GM12878 (cell line): ENCODE data around the gene NTN1. TPM values are rescaled to one million over a fixed set of nuclear protein-coding genes. Genes with fewer than 3 reads are reported as not detected.

Experiments
- ATAC-seq: fragments of 200-7000 bp; cut with Tn5 transposase; 3 replicates; pipeline ENCODE4 v1.9.1; 2020; ENCODE audit warnings: mild to moderate bottlenecking, moderate library complexity
- BruUV-seq: library from RNA; stranded (reverse); fragments of 400-500 nt; replicated peaks from 2 replicates; lab custom pipeline; 2021; lab: Mats Ljungman, UMichigan
- CTCF ChIA-PET: fragments of 300-600 bp; sonication (Branson Sonifier 250); formaldehyde crosslinking; extraction: SDS; loops from one replicate; lab custom pipeline; 2021; ENCODE audit warnings: inconsistent platforms; lab: Yijun Ruan, JAX
- POLR2A ChIA-PET: fragments of 350-600 bp; formaldehyde crosslinking; extraction: SDS; loops from one replicate; lab custom pipeline; 2021; ENCODE audit warnings: inconsistent platforms; lab: Charles Lee
- RAD21 ChIA-PET: fragments of 300-600 bp; sonication (Branson Sonifier 250); formaldehyde crosslinking; loops from one replicate; lab custom pipeline; 2023; ENCODE audit warnings: antibody characterized with exemption; ENCODE audit not compliant: unreplicated experiment; lab: Charles Lee
- SMC1A ChIA-PET: fragments of 300-600 bp; sonication (Branson Sonifier 250); formaldehyde crosslinking; loops from one replicate; lab custom pipeline; 2023; ENCODE audit not compliant: unreplicated experiment, uncharacterized antibody; lab: Charles Lee
- DNase-seq: peaks from one replicate; pipeline ENCODE4 v3.0.0-alpha.2; 2011; ENCODE audit warnings: low read depth, low spot score
- FAIRE-seq: peaks from 3 replicates; lab custom pipeline; 2011; peaks lifted over from hg19 to GRCh38; lab: Jason Lieb, UNC
- H2AFZ ChIP-seq: 2 replicates; pipeline ENCODE4 v1.6.0; 2011; ENCODE audit warnings: low read depth, low read length, control low read depth; ENCODE audit not compliant: control insufficient read depth
- H3K27ac ChIP-seq: 2 replicates; pipeline ENCODE4 v1.5.1; 2011; ENCODE audit warnings: control low read depth; ENCODE audit not compliant: control insufficient read depth, insufficient read depth
- H3K27me3 ChIP-seq, 2 experiments: replicated peaks in 1 of 2; 2 replicates each; pipeline versions ENCODE4 v1.6.0 to v1.6.1; 2011; ENCODE audit warnings: low read length in 1 of 2; ENCODE audit not compliant: control insufficient read depth in 2 of 2, insufficient read depth in 2 of 2
- H3K36me3 ChIP-seq, 2 experiments: 2 replicates each; pipeline ENCODE4 v1.5.1; 2011; ENCODE audit warnings: low read length in 1 of 2; ENCODE audit not compliant: control insufficient read depth in 2 of 2, insufficient read depth in 2 of 2
- H3K4me1 ChIP-seq: 2 replicates; pipeline ENCODE4 v1.6.1; 2011; ENCODE audit warnings: mild to moderate bottlenecking, low read length, moderate library complexity, mixed read lengths; ENCODE audit not compliant: control insufficient read depth, insufficient read depth
- H3K4me2 ChIP-seq: 2 replicates; pipeline ENCODE4 v1.6.0; 2011; ENCODE audit warnings: control low read depth; ENCODE audit not compliant: control insufficient read depth, insufficient read depth
- H3K4me3 ChIP-seq: fragments of 200-600 bp; sonication (generic); 2 replicates; pipeline ENCODE4 v1.5.1; 2016
- H3K79me2 ChIP-seq: 2 replicates; pipeline ENCODE4 v1.6.0; 2011; ENCODE audit warnings: low read length; ENCODE audit not compliant: control insufficient read depth, insufficient read depth
- H3K9ac ChIP-seq: 2 replicates; pipeline ENCODE4 v1.8.0; 2011; ENCODE audit warnings: low read length, control low read depth, mixed read lengths; ENCODE audit not compliant: control insufficient read depth, insufficient read depth
- H3K9me3 ChIP-seq: replicated peaks from 3 replicates; pipeline ENCODE4 v1.5.1; 2011; ENCODE audit warnings: mild to moderate bottlenecking, low read length; ENCODE audit not compliant: control insufficient read depth, insufficient read depth
- H4K20me1 ChIP-seq: 2 replicates; pipeline ENCODE4 v1.6.0; 2011; ENCODE audit not compliant: control insufficient read depth, insufficient read depth
- ASH2L ChIP-seq: fragments of 300-600, 200-600 bp; sonication (generic); IDR thresholded peaks from 2 replicates; pipeline ENCODE4 v1.6.1; 2017; ENCODE audit warnings: low read depth, mild to moderate bottlenecking, borderline replicate concordance
- BCL11A ChIP-seq: IDR thresholded peaks from 2 replicates; pipeline ENCODE4 v1.6.1; 2011; ENCODE audit warnings: low read depth, low read length
- EED ChIP-seq: sonication (generic); IDR thresholded peaks from 2 replicates; pipeline ENCODE4 v1.6.1; 2016; ENCODE audit warnings: antibody characterized with exemption, low read depth
- HDAC2 ChIP-seq: fragments of 200-600 bp; sonication (generic); IDR thresholded peaks from 2 replicates; pipeline ENCODE4 v1.6.1; 2017
- MEF2A ChIP-seq: IDR thresholded peaks from 2 replicates; pipeline ENCODE4 v1.6.1; 2011; ENCODE audit warnings: low read depth, mild to moderate bottlenecking, low read length, moderate library complexity; ENCODE audit not compliant: insufficient read depth
- MTA3 ChIP-seq: IDR thresholded peaks from 2 replicates; pipeline ENCODE4 v1.6.1; 2012; ENCODE audit warnings: low read length, inconsistent platforms, borderline replicate concordance
- PBX3 ChIP-seq: IDR thresholded peaks from 2 replicates; pipeline ENCODE4 v1.6.1; 2011; ENCODE audit warnings: mild to moderate bottlenecking, low read depth, low read length, moderate library complexity; ENCODE audit not compliant: insufficient replicate concordance
- SIN3A ChIP-seq: IDR thresholded peaks from 2 replicates; pipeline ENCODE4 v1.6.1; 2012; ENCODE audit warnings: low read depth, low read length, improper control_type of control experiment
- SMAD5 ChIP-seq: IDR thresholded peaks from 2 replicates; pipeline ENCODE4 v1.6.1; 2016; ENCODE audit warnings: antibody characterized with exemption, low read depth
- SPI1 ChIP-seq: IDR thresholded peaks from 2 replicates; pipeline ENCODE4 v1.6.1; 2011; ENCODE audit warnings: low read depth, mild to moderate bottlenecking, low read length, moderate library complexity, borderline replicate concordance; ENCODE audit not compliant: insufficient read depth
- STAT1 ChIP-seq: fragments of 450-650 bp; conservative IDR thresholded peaks from 2 replicates; pipeline ENCODE4 v1.6.1; 2014; ENCODE audit warnings: antibody characterized with exemption, mild to moderate bottlenecking
- TAF1 ChIP-seq: IDR thresholded peaks from 2 replicates; pipeline ENCODE4 v1.6.1; 2011; ENCODE audit warnings: mild to moderate bottlenecking, low read depth, low read length, borderline replicate concordance
- TARDBP ChIP-seq: IDR thresholded peaks from 2 replicates; pipeline ENCODE4 v1.6.1; 2016; ENCODE audit warnings: borderline replicate concordance
- TCF12 ChIP-seq: IDR thresholded peaks from 2 replicates; pipeline ENCODE4 v1.6.1; 2011; ENCODE audit warnings: low read depth, mild to moderate bottlenecking, low read length
- WRNIP1 ChIP-seq: IDR thresholded peaks from 2 replicates; pipeline ENCODE4 v1.6.1; 2011; ENCODE audit warnings: low read depth, low read length, improper control_type of control experiment, borderline replicate concordance
- ZNF622 ChIP-seq: fragments of 450-650 bp; IDR thresholded peaks from 2 replicates; pipeline ENCODE4 v1.6.1; 2017; ENCODE audit warnings: mild to moderate bottlenecking, inconsistent platforms
- WGBS: methylation state at CpG from one replicate; pipeline ENCODE4 v1.1.6; 2016; ENCODE audit warnings: low lambda C conversion rate; ENCODE audit not compliant: insufficient replicate concordance, insufficient coverage; ENCODE audit errors: missing lambda C conversion rate; 5-methylcytosine and 5-hydroxymethylcytosine counted together
- in situ Hi-C: fragments of 300-500 bp; cut with MboI; formaldehyde crosslinking; loops from 9 replicates; pipeline ENCODE4 v1.14.3; 2018; ENCODE audit warnings: mixed read lengths
- intact Hi-C: fragments of 100-400 bp; cut with micrococcal nuclease; formaldehyde crosslinking; loops from one replicate; pipeline ENCODE4 v1.14.2; 2022; ENCODE audit not compliant: unreplicated experiment
- polyA plus RNA-seq, 11 experiments: library from polyadenylated mRNA; depleted of rRNA in 4 of 11; unstranded in 6 of 11; stranded (reverse) in 5 of 11; fragments of >200 nt; fragmentation: Nextera tagmentation in 4 of 11; fragmentation: Illumina TruSeq in 1 of 11; extraction: Ambion mirVana in 4 of 11; extraction: Trizol in 1 of 11; gene quantifications; 1 replicate in 1 of 11; 2 replicates in 10 of 11; pipeline versions ENCODE4 v1.2.1 to v1.2.3, GENCODE V29; 2011 to 2016; ENCODE audit warnings: inconsistent platforms in 2 of 11, missing spikeins in 2 of 11, low read depth in 1 of 11
- total RNA-seq, 4 experiments: library from RNA; depleted of rRNA in 3 of 4; stranded (reverse); fragments of >200 nt in 3 of 4; fragmentation: Illumina TruSeq in 1 of 4; extraction: Trizol in 1 of 4; gene quantifications; 2 replicates each; pipeline versions ENCODE4 v1.2.1 to v1.2.3, GENCODE V29; 2013 to 2021
- TF ChIP-seq, protein P1 (sequence below): IDR thresholded peaks from 2 replicates; pipeline ENCODE4 v1.6.1; 2011; ENCODE audit warnings: borderline replicate concordance, low read depth, mild to moderate bottlenecking, moderate library complexity, low read length; ENCODE audit not compliant: insufficient read depth, poor library complexity, severe bottlenecking
- TF ChIP-seq, protein P2 (sequence below): fragments of 450-650 bp; IDR thresholded peaks from 2 replicates; pipeline ENCODE4 v1.6.1; 2016; ENCODE audit warnings: mild to moderate bottlenecking
- TF ChIP-seq, protein P3 (sequence below): IDR thresholded peaks from 2 replicates; pipeline ENCODE4 v1.6.1; 2012; ENCODE audit warnings: low read length, inconsistent platforms

Gene NTN1
- total and polyA plus RNA-seq, 10 of the 15 experiments (the other 5 are each of a cell fraction or from before 2014, with no cell fraction given) = 0.02 to 0.89 (median 0.35) TPM

GRCh38 chr17:9271989-9272388, 250.7 kb downstream of the NTN1 start:
- in situ Hi-C loops = no loop called here
- Histone ChIP-seq H3K36me3 (no peaks in the 10 kb centered on the region), H2AFZ (no peak overlapping the region), H4K20me1 (no peaks in the 10 kb centered on the region), H3K9ac (no peak overlapping the region)
- no peak for ATAC-seq
- RAD21 ChIA-PET = no interaction called here
- no peak for FAIRE-seq
- BruUV-seq = no TSS peak
- TF ChIP-seq TCF12 (no peak), SMAD5 (no peak), MEF2A (no peak), ASH2L (no peak), EED (no peak), SIN3A (no peak), HDAC2 (no peak), BCL11A (no peak), WRNIP1 (no peak), ZNF622 (no peak), TAF1 (no peak), MTA3 (no peak), STAT1 (no peak), SPI1 (no peak), PBX3 (no peak), TARDBP (no peak)
- TF ChIP-seq, protein P1, sequence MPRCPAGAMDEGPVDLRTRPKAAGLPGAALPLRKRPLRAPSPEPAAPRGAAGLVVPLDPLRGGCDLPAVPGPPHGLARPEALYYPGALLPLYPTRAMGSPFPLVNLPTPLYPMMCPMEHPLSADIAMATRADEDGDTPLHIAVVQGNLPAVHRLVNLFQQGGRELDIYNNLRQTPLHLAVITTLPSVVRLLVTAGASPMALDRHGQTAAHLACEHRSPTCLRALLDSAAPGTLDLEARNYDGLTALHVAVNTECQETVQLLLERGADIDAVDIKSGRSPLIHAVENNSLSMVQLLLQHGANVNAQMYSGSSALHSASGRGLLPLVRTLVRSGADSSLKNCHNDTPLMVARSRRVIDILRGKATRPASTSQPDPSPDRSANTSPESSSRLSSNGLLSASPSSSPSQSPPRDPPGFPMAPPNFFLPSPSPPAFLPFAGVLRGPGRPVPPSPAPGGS = no peak
- TF ChIP-seq, protein P2, sequence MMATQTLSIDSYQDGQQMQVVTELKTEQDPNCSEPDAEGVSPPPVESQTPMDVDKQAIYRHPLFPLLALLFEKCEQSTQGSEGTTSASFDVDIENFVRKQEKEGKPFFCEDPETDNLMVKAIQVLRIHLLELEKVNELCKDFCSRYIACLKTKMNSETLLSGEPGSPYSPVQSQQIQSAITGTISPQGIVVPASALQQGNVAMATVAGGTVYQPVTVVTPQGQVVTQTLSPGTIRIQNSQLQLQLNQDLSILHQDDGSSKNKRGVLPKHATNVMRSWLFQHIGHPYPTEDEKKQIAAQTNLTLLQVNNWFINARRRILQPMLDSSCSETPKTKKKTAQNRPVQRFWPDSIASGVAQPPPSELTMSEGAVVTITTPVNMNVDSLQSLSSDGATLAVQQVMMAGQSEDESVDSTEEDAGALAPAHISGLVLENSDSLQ = no peak
- TF ChIP-seq, protein P3, sequence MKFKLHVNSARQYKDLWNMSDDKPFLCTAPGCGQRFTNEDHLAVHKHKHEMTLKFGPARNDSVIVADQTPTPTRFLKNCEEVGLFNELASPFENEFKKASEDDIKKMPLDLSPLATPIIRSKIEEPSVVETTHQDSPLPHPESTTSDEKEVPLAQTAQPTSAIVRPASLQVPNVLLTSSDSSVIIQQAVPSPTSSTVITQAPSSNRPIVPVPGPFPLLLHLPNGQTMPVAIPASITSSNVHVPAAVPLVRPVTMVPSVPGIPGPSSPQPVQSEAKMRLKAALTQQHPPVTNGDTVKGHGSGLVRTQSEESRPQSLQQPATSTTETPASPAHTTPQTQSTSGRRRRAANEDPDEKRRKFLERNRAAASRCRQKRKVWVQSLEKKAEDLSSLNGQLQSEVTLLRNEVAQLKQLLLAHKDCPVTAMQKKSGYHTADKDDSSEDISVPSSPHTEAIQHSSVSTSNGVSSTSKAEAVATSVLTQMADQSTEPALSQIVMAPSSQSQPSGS = no peak
- TF ChIP-seq, all 136 proteins: peak for 0
- no peaks in the 10 kb centered on the region for H3K27me3 ChIP-seq
- ChIA-PET POLR2A (no interaction called here), SMC1A (no interaction called here), CTCF (interaction anchor here (0.5 to 1.2 kb wide), 2 partner anchors 20 to 189 kb away, joined by 3 to 10 read pairs; no protein-coding TSS in a partner anchor)
- no peaks in the 10 kb centered on the region for H3K79me2 ChIP-seq
- no peak overlapping the region for H3K4me2 ChIP-seq
- no peak overlapping the region for H3K4me3 ChIP-seq
- intact Hi-C loops = no loop called here
- no peak for DNase-seq
- H3K9me3 ChIP-seq = no peaks in the 10 kb centered on the region
- no peak overlapping the region for H3K27ac ChIP-seq
- no peaks in the 10 kb centered on the region for H3K4me1 ChIP-seq
- 88% methylated on average over 8 of the region's 8 CpGs for WGBS
